Type B pancreatic cell (in vitro differentiated cells): ENCODE results near the gene ZNF891. TPM values are rescaled to one million over a fixed set of nuclear protein-coding genes. Genes with fewer than 3 reads are reported as not detected.

Source experiments
- DNase-seq: peaks from one replicate; pipeline ENCODE4 v3.0.0; 2021; ENCODE audit warnings: mixed read lengths; ENCODE audit not compliant: unreplicated experiment; ENCODE audit errors: extremely low spot score
- H3K27ac Mint-ChIP-seq: 2 replicates; pipeline ENCODE4 v1.8.0; 2021; ENCODE audit warnings: mild to moderate bottlenecking, mixed read lengths
- H3K27me3 Mint-ChIP-seq: 2 replicates; pipeline ENCODE4 v1.8.0; 2021; ENCODE audit warnings: mixed read lengths
- H3K36me3 Mint-ChIP-seq: 2 replicates; pipeline ENCODE4 v1.8.0; 2021; ENCODE audit warnings: mixed read lengths
- H3K4me1 Mint-ChIP-seq: one replicate; pipeline ENCODE4 v1.8.0; 2021; ENCODE audit warnings: mixed read lengths; ENCODE audit not compliant: unreplicated experiment
- H3K4me3 Mint-ChIP-seq: 2 replicates; pipeline ENCODE4 v1.8.0; 2021; ENCODE audit warnings: mild to moderate bottlenecking, mixed read lengths
- H3K9me3 Mint-ChIP-seq: 2 replicates; pipeline ENCODE4 v1.8.0; 2021; ENCODE audit warnings: mixed read lengths
- CTCF ChIP-seq: fragments of 200-600 bp; sonication (generic); conservative IDR thresholded peaks from 2 replicates; pipeline ENCODE4 v1.5.0; 2021; ENCODE audit warnings: antibody characterized with exemption, mild to moderate bottlenecking
- total RNA-seq: library from RNA; stranded (reverse); gene quantifications from 2 replicates; pipeline ENCODE4 v1.2.1, GENCODE V29; 2021; ENCODE audit warnings: low replicate concordance

ZNF891 gene
- total RNA-seq, 1 donor from 2014 or later, result 4.2 TPM

- Mint-ChIP-seq H3K36me3 (peaks cover 78% of the 10 kb centered on the region), H3K27ac (peak overlapping the region; percentile 86), H3K27me3 (no peaks in the 10 kb centered on the region), H3K9me3 (peaks cover 28% of the 10 kb centered on the region), H3K4me1 (no peaks in the 10 kb centered on the region), H3K4me3 (peak overlapping the region; percentile 8)
- no peak for DNase-seq
- TF ChIP-seq CTCF, result no peak
Observed at GRCh38 chr12:133145981-133146380, 15.9 kb upstream of the ZNF891 start.

- Mint-ChIP-seq H3K27ac (no peak overlapping the region), H3K4me3 (no peak overlapping the region), H3K4me1 (peaks cover 5% of the 10 kb centered on the region), H3K36me3 (peaks cover 71% of the 10 kb centered on the region), H3K9me3 (peaks cover 39% of the 10 kb centered on the region), H3K27me3 (no peaks in the 10 kb centered on the region)
- no peak for DNase-seq
- TF ChIP-seq CTCF, result no peak
Observed at GRCh38 chr12:133135747-133136146, 5.7 kb upstream of the ZNF891 start.

- TF ChIP-seq CTCF, result no peak
- Mint-ChIP-seq H3K4me3 (peak overlapping the region; percentile 99), H3K4me1 (peaks cover 5% of the 10 kb centered on the region), H3K27ac (peak overlapping the region; percentile 98), H3K27me3 (no peaks in the 10 kb centered on the region), H3K36me3 (peaks cover 52% of the 10 kb centered on the region), H3K9me3 (peaks cover 21% of the 10 kb centered on the region)
- DNase-seq, result no peak
Observed at GRCh38 chr12:133130808-133131128, 694 bp upstream of the ZNF891 start.

- Mint-ChIP-seq H3K36me3 (peaks cover 52% of the 10 kb centered on the region), H3K27me3 (no peaks in the 10 kb centered on the region), H3K4me3 (peak overlapping the region; percentile 99), H3K9me3 (peaks cover 17% of the 10 kb centered on the region), H3K4me1 (peaks cover 5% of the 10 kb centered on the region), H3K27ac (peak overlapping the region; percentile 98)
- no peak for DNase-seq
- no peak for TF ChIP-seq CTCF
Observed at GRCh38 chr12:133129368-133130037, 571 bp downstream of the ZNF891 start.

- TF ChIP-seq CTCF, result no peak
- DNase-seq, result no peak
- Mint-ChIP-seq H3K27ac (no peak overlapping the region), H3K9me3 (peaks cover 38% of the 10 kb centered on the region), H3K36me3 (peaks cover 70% of the 10 kb centered on the region), H3K4me1 (no peaks in the 10 kb centered on the region), H3K27me3 (no peaks in the 10 kb centered on the region), H3K4me3 (no peak overlapping the region)
Observed at GRCh38 chr12:133124674-133125073, 5.4 kb downstream of the ZNF891 start.
